Inferior parietal cortex (tissue), 1 donor: Measurements from ENCODE around the gene RCN1.
"Not testable (repeated sequence)": the region's sequence is repeated elsewhere in the genome, so short reads cannot be mapped to it uniquely, and the experiment has no call there.

ENCODE experiments used
- DNase-seq: peaks from one replicate; pipeline ENCODE4 v3.0.0-alpha.2; 2016; ENCODE audit errors: extremely low spot score

RCN1 gene

GRCh38 chr11:32079553-32079952, 11.3 kb upstream of the RCN1 start:
- DNase-seq, result no peak

- DNase-seq, result no peak
Observed at GRCh38 chr11:32080361-32080980, 10.4 kb upstream of the RCN1 start.

- DNase-seq, result no peak
Observed at GRCh38 chr11:32081129-32081641, 9.7 kb upstream of the RCN1 start.

DNA sequence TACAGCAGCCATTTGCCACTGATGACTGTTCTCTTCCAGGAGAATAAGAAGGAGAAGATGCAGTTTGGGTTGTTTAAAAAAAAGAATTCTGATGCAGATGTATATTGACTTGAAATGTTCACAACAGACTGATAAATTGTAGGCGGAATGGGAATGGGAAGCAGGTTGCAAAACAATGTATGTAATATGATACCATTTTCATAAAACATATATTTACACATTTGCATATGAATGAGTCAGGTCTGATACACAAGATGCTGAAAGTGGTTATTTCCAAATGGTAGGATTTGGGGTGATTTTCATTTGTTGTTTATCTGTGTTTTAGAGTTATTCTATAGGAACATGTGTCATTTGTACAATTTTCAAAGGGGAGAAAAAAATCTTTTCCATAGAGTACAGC, 9.0 kb upstream of the RCN1 start:
- no peak for DNase-seq

- DNase-seq, result no peak
Observed at GRCh38 chr11:32082346-32082986, 8.4 kb upstream of the RCN1 start.

DNA sequence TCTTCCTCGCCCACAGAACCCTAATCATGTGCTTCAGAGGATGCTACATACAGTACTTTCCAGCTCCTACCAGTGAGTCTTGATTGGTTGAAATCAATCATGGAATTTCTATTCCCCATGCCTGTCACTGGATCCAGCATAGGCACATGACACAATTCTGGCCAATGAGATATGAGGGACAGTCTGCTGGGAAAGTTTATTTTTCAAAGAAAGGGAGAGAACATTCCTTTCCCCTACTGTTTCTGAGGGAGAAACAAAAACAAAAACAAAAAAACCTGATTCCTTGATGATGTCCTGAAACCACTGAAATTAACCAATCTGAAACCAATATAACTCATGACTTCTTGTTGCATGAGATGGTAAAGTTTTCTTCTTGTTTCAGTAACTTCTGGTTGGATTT, 3.3 kb upstream of the RCN1 start:
- no peak for DNase-seq

DNA sequence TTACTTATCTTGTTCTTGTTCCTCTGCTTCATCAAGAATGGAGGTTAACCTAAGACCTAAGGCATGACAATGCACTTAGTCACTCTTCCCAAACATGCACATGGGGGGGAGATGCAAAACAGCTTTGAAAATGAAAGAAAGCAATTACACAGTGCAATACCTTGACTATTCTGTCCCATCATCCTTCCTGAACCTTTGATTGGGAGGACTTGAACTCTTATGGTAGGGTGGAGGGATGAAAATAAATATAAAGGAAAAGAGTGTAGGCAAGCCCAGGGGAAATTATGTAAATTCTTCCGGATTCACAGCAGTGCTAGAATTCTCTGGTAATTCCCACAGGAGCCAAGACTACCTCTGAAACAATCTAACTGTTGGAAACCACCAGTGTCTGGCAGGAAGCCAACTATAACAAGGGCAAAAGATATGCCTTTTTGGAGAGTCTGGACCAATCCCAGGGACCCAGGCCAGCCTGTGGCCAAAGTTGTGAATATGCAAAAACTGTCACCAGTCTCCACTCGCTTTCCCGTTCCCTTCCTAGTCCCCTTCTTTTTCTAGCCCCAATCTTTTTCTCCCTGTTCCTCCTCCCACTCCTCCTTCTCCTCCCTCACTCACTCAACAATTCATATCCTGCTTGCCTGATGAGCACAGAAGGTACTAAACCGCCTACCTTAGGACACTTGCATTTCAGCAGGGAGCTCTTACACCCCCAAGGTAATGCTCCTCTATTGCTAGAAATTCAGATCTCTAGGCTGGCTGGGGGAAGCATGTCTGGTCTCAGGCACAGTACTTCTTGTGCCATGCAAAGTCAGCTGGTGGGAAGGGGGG, 2.5 kb upstream of the RCN1 start:
- DNase-seq, result peak; percentile 42

DNA sequence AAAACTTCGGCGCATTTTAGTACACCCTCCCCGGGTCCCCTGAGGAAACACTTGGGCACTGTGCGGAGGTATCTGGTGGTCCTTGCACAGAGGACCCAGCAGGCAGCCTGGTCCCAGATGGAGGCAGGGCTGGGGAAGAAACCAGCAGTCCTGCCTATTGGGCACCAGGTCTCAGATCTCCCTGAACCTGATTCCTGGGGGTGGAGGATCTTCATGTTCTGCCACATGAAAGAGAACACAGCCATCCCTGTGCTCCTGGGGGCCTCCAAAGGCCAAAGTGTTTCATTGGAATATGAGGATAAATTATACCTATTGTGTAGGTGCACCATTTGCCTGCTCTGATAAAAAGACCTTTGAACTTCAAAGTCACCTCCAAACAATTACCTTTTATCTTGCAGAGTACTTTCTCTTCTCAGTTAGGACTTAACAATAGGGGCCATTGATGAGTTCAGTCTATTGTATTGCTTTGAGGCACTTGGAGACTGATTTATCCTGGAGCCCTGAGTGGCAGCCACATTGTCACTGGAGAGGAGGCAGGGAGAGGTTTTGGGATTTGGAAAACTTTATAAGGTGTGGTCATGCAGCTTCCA, 1.8 kb downstream of the RCN1 start:
- DNase-seq, result no peak

- no peak for DNase-seq
Observed at GRCh38 chr11:32094923-32095322, 4.0 kb downstream of the RCN1 start.

DNA sequence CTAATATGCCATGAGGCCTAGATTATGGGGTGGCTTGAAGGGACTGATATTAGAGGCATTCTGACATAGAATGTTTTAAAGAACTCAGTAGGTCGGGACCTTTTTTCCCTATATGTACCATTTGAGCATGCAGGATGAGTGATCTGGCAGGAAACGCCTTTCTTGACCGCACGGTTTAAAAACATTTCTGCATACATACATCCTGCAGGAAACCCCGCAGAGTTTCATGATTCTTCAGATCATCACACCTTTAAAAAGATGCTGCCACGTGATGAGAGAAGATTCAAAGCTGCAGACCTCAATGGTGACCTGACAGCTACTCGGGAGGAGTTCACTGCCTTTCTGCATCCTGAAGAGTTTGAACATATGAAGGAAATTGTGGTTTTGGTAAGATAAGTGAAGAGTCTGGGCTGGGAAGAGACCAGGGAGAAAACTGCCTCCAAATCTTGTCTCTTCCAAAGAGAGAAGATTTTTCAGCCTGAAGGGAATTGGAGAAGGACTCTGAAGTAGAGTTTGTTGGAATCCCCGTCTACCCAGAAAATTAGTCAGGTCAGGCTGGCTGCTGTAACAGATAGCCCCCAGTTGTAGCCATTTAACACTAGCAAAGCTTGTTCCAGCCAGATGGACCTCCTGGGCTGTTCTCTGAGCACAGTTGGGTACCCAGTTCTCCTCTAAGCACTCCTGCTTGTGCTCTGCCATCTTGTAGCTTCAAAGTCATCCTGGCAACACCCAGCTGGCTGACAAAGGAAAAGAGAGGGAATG, 7.4 kb downstream of the RCN1 start:
- no peak for DNase-seq

DNA sequence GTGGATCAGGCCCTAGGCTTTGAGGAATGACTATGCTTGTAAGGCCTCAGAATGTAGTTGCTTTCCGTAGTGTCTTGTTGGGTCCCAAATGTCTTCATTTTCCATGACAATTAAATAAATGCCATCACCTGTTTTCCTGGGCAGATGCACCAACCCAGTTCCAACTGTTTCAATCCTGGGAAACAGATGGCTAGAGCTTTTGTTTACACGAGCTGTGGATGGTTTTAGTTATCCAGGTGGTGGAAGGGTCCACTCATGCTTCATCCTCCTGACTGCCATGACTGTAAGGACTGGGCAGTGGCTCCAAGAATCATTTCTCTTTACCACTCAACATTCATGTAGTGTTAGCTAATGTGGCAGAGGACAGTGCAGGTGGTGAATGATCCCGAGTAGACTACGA, 8.6 kb downstream of the RCN1 start:
- no peak for DNase-seq

GRCh38 chr11:32100495-32100894, 9.6 kb downstream of the RCN1 start:
- DNase-seq, result no peak

- DNase-seq, result no peak
Observed at GRCh38 chr11:32101791-32102190, 10.9 kb downstream of the RCN1 start.

DNA sequence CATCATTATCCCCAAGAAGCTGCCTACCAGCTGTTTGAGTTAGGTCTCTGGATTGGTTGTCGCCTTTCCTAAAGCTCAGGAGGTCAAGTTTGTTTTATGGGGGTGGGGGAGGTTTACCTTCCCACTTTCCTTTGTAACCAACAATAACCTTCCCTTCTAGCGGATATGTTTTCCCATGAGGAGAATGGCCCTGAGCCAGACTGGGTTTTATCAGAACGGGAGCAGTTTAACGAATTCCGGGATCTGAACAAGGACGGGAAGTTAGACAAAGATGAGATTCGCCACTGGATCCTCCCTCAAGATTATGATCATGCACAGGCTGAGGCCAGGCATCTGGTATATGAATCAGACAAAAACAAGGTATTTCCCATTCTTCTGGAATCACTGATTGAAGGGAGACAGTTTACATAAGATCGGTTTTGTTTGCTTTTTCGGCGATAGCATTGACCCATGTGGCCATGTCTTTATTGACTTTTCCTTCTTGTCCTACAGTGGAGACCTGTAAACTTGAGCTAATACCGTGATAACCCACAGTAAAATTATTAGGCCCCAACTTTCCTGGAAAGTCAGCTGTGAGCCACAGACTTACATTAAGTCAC, 12.3 kb downstream of the RCN1 start:
- not testable (repeated sequence) for DNase-seq

DNA sequence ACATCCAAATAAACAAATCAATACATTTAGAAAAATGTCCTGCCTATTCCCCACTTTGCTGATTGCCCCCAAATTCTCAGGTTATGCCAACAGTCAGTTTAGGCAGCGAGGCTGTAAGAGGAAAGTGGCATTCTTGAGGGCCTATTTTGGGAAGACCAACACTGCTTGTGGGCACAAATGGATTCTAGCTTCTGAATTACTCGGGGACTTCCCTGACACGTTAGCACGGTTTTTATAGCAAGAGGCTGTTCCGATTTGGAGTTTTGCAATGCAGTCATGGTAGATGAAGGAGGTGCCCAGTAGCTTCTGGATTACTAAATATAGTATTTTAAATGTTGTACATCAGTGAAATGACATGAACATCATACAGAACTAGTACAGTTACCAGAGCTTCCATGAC, 13.1 kb downstream of the RCN1 start:
- no peak for DNase-seq

DNA sequence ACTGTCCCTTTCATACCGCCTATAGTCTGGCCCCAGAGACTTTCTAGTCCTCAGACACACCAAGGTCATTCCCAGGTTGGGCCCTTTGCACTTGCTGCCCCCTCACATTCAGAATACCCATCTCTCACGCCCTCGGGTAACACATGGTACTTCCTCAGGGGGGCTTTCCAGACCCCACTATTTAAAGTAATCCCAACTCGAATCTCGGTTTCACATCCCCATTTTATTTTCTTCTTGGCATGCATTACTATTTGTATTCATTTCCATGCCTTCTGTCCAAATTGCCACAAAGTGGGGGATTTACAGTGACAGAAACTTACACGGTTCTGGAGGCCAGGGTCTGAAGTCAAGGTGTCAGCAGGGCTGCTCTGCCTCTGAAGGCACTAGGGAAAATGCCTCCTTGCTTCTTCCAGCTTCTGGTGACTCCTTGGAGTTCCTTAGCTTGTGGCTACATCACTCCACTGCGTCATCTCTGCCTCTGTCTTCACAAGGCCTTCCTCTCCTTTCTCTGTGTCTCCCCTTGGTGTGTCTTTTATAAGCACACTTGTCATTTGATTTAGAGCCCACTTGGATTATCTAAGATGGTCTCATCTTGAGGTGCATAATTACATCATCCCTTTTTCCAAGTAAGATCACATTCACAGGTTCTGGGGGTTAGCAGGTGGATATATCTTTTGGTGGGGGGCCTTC, 15.1 kb downstream of the RCN1 start:
- no peak for DNase-seq

- DNase-seq, result no peak
Observed at GRCh38 chr11:32107647-32108046, 16.8 kb downstream of the RCN1 start.

DNA sequence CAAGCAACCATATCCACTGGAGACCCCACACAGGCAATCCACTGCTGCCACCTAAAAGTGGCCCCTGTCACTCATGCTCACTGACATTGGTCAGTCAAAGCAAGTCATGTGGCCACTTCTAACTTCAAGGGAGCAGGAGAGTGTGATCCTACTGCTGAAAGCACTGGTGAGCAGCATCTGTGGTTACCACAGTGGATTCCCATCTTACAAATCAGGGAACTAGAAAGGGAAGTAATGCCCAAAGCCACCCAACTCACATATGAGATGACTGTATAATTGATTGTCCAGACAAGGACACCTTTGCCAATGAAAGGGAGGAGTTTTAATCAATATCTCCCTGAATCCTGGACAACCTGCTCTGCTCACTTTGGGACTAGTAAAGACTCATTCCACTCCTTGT, 17.7 kb downstream of the RCN1 start:
- DNase-seq, result no peak

GRCh38 chr11:32109138-32109537, 18.3 kb downstream of the RCN1 start:
- DNase-seq, result no peak

DNA sequence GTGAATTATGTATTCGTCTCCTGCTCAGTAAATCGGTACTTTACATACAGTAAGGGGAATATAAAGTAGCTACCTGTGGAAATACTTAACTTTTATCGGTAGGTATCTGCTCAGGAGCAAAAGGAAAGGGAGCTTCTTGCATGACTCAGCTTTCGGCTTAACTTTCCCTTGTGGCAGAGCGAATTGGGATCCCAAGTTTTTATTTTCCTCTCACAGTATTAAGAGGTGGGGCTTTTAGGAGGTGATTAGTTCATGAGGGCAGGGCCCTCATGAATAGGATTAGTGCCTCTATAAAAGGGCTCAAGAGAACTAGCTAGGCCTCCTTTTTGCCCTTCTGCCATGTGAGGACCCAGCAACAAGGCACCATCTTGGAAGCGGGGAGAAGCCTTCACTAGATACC, 18.7 kb downstream of the RCN1 start:
- no peak for DNase-seq

- DNase-seq, result no peak
Observed at GRCh38 chr11:32110795-32111194, 19.9 kb downstream of the RCN1 start.
